Endodermal cell (in vitro differentiated cells): Measurements from ENCODE around the gene ZMYND12. TPM values are rescaled to one million over a fixed set of nuclear protein-coding genes. Genes with fewer than 3 reads are reported as not detected.

ENCODE experiments used
- DNase-seq: peaks from one replicate; pipeline ENCODE4 v3.0.0-alpha.2; 2017
- H3K27ac ChIP-seq: 2 replicates; pipeline ENCODE4 v1.5.1; 2013; ENCODE audit warnings: mild to moderate bottlenecking, low read depth, low read length, moderate library complexity
- H3K27me3 ChIP-seq: 2 replicates; pipeline ENCODE4 v1.6.1; 2013; ENCODE audit warnings: mild to moderate bottlenecking, low read length, moderate library complexity; ENCODE audit not compliant: insufficient read depth, control insufficient read depth, poor library complexity, severe bottlenecking
- H3K36me3 ChIP-seq: 2 replicates; pipeline ENCODE4 v1.7.0; 2013; ENCODE audit warnings: mild to moderate bottlenecking, low read length, moderate library complexity; ENCODE audit not compliant: control insufficient read depth, insufficient read depth
- H3K4me1 ChIP-seq: one replicate; pipeline ENCODE4 v1.7.0; 2013; ENCODE audit warnings: low read length; ENCODE audit not compliant: control insufficient read depth, insufficient read depth
- H3K4me3 ChIP-seq: 2 replicates; pipeline ENCODE4 v1.5.1; 2013; ENCODE audit warnings: mild to moderate bottlenecking, low read length, moderate library complexity
- H3K9ac ChIP-seq: 2 replicates; pipeline ENCODE4 v1.6.1; 2013; ENCODE audit warnings: mild to moderate bottlenecking, low read length, moderate library complexity; ENCODE audit not compliant: poor library complexity, severe bottlenecking; ENCODE audit errors: extremely low read depth
- H3K9me3 ChIP-seq: 2 replicates; pipeline ENCODE4 v1.6.1; 2013; ENCODE audit warnings: mild to moderate bottlenecking, low read length, moderate library complexity; ENCODE audit not compliant: control insufficient read depth
- H3K27ac Mint-ChIP-seq: 2 replicates; pipeline ENCODE4 v1.8.0; 2020; ENCODE audit warnings: mixed read lengths
- H3K27me3 Mint-ChIP-seq: 2 replicates; pipeline ENCODE4 v1.8.0; 2021; ENCODE audit warnings: mild to moderate bottlenecking, mixed read lengths; ENCODE audit not compliant: insufficient read depth
- H3K36me3 Mint-ChIP-seq: 2 replicates; pipeline ENCODE4 v1.8.0; 2020; ENCODE audit warnings: low read depth, mixed read lengths
- H3K4me1 Mint-ChIP-seq: 2 replicates; pipeline ENCODE4 v1.8.0; 2020; ENCODE audit warnings: mixed read lengths
- H3K4me3 Mint-ChIP-seq: 2 replicates; pipeline ENCODE4 v1.8.0; 2020; ENCODE audit warnings: mild to moderate bottlenecking, moderate library complexity, mixed read lengths
- H3K9me3 Mint-ChIP-seq: 2 replicates; pipeline ENCODE4 v1.8.0; 2020; ENCODE audit warnings: mild to moderate bottlenecking, mixed read lengths
- WGBS, 2 experiments: methylation state at CpG; one replicate each; pipeline versions ENCODE4 v1.1.5 to v1.1.7; 2013; ENCODE audit warnings: missing lambda C conversion rate in 2 of 2, mixed read lengths in 1 of 2; ENCODE audit not compliant: insufficient coverage in 1 of 2, insufficient read length in 1 of 2; 5-methylcytosine and 5-hydroxymethylcytosine counted together
- total RNA-seq, 2 donors: library from RNA; stranded (reverse); fragmentation: NEBNext Ultra II Directional in 1 of 2; extraction: Animal tissue kit (Norgen Biotek cat#: 25700) in 1 of 2; gene quantifications; 2 replicates in 1 of 2; 3 replicates in 1 of 2; pipeline ENCODE4 v1.2.1, GENCODE V29; 2021
- TF ChIP-seq, protein P1 (sequence below): fragments of 200-600 bp; sonication (generic); conservative IDR thresholded peaks from 2 replicates; pipeline ENCODE4 v1.5.0; 2021; ENCODE audit warnings: antibody characterized with exemption, mild to moderate bottlenecking

ZMYND12 gene
- total RNA-seq, 2 donors from 2014 or later, result 0.44 to 1.1 TPM

DNA sequence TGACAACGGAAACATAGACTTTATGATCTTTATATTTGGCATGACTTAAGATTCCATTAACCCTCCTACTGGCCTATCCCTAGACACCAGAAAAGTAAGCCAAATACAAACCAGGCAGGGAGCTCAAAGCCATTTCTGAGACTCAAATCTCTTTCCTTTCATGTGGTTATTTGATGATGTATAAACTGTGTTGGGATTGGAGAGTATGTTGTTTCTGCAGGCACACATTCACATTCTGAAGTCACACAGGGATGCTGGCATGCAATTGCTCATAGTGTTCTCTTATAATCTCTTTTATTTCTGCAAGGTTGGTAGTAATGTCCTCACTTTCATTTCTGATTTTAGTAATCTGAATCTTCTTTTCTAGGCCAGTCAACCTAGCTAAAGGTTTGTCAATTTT lies 5.8 kb downstream of the ZMYND12 start:
- H3K9me3 ChIP-seq, result no peaks in the 10 kb centered on the region
- no peak overlapping the region for H3K9ac ChIP-seq
- no peaks in the 10 kb centered on the region for H3K36me3 ChIP-seq
- Mint-ChIP-seq H3K9me3 (no peaks in the 10 kb centered on the region), H3K27me3 (no peaks in the 10 kb centered on the region), H3K36me3 (no peaks in the 10 kb centered on the region), H3K4me3 (no peak overlapping the region), H3K27ac (no peak overlapping the region), H3K4me1 (no peaks in the 10 kb centered on the region)
- no peak overlapping the region for H3K27ac ChIP-seq
- no peak for DNase-seq
- WGBS, 2 experiments, result 84% methylated on average over 1 of the region's 1 CpG; no CpG with 5 or more reads in 1 of the 2 experiments
- TF ChIP-seq, protein P1, sequence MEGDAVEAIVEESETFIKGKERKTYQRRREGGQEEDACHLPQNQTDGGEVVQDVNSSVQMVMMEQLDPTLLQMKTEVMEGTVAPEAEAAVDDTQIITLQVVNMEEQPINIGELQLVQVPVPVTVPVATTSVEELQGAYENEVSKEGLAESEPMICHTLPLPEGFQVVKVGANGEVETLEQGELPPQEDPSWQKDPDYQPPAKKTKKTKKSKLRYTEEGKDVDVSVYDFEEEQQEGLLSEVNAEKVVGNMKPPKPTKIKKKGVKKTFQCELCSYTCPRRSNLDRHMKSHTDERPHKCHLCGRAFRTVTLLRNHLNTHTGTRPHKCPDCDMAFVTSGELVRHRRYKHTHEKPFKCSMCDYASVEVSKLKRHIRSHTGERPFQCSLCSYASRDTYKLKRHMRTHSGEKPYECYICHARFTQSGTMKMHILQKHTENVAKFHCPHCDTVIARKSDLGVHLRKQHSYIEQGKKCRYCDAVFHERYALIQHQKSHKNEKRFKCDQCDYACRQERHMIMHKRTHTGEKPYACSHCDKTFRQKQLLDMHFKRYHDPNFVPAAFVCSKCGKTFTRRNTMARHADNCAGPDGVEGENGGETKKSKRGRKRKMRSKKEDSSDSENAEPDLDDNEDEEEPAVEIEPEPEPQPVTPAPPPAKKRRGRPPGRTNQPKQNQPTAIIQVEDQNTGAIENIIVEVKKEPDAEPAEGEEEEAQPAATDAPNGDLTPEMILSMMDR, result no peak
- no peaks in the 10 kb centered on the region for H3K4me1 ChIP-seq
- peaks cover 5% of the 10 kb centered on the region for H3K27me3 ChIP-seq
- no peak overlapping the region for H3K4me3 ChIP-seq

DNA sequence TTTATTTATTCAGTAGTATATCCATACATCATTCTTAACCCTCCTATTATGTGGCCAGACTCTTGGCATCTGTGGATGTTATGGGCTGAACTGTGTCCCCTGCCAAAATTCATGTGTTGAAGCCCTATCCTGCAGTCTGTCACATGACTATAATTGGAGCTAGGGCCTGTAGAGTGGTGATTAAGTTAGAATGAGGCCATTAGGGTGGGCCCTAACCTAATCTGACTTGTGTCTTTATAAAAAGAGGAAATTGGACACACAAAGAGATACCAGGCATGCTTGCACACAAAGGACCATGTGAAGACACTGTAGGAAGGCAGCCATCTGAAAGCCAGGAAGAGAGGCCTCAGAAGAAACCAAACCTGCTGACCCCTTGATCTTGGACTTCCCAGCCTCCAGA lies 6.6 kb downstream of the ZMYND12 start:
- Histone ChIP-seq H3K27ac (no peak overlapping the region), H3K9ac (no peak overlapping the region), H3K9me3 (no peaks in the 10 kb centered on the region), H3K4me3 (no peak overlapping the region), H3K36me3 (no peaks in the 10 kb centered on the region), H3K27me3 (peaks cover 5% of the 10 kb centered on the region), H3K4me1 (no peaks in the 10 kb centered on the region)
- Mint-ChIP-seq H3K4me1 (no peaks in the 10 kb centered on the region), H3K36me3 (no peaks in the 10 kb centered on the region), H3K4me3 (no peak overlapping the region), H3K9me3 (no peaks in the 10 kb centered on the region), H3K27ac (no peak overlapping the region), H3K27me3 (no peaks in the 10 kb centered on the region)
- TF ChIP-seq, protein P1, result no peak
- DNase-seq, result no peak

DNA sequence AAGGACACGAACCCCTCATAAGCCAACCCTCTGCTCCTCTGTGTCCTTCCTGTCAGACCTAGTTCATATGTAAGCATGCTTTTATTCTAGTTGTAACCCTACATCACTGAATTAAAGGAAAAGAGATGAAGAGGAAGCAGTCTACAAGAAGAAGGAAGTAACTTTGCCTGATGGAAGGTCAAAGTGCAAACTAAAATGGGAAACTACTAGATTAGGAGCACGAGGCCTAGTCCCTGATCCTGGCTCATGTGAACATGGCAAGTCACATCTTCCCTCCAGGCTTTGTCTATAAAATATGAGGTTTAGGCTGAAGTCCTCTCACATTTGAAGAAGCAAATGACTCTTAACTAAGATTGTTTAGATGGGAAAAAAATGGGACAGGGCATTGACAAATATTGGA lies 13.2 kb downstream of the ZMYND12 start:
- H3K4me1 Mint-ChIP-seq, result no peaks in the 10 kb centered on the region
- H3K9me3 ChIP-seq, result no peaks in the 10 kb centered on the region
- no peaks in the 10 kb centered on the region for H3K36me3 ChIP-seq
- no peaks in the 10 kb centered on the region for H3K36me3 Mint-ChIP-seq
- no peak overlapping the region for H3K9ac ChIP-seq
- TF ChIP-seq, protein P1, result no peak
- H3K9me3 Mint-ChIP-seq, result no peaks in the 10 kb centered on the region
- H3K4me1 ChIP-seq, result no peaks in the 10 kb centered on the region
- no peak overlapping the region for H3K27ac Mint-ChIP-seq
- 89 to 94% methylated on average over 1 of the region's 2 CpGs for WGBS, 2 experiments
- no peak overlapping the region for H3K27ac ChIP-seq
- no peaks in the 10 kb centered on the region for H3K27me3 Mint-ChIP-seq
- no peaks in the 10 kb centered on the region for H3K27me3 ChIP-seq
- no peak overlapping the region for H3K4me3 ChIP-seq
- no peak for DNase-seq
- H3K4me3 Mint-ChIP-seq, result no peak overlapping the region
